ENCODE measurements around the gene MISP. TPM values are rescaled to one million over a fixed set of nuclear protein-coding genes. Genes with fewer than 3 reads are reported as not detected.
"Not testable (repeated sequence)": the region's sequence is repeated elsewhere in the genome, so short reads cannot be mapped to it uniquely, and the experiment has no call there.

MISP gene
- total RNA-seq, 1 experiment from 2014 or later = 0.70 TPM

GRCh38 chr19:742540-743075, 8.3 kb upstream of the MISP start (continued):
- TF ChIP-seq CTCF (IDR thresholded peaks at IDR 0.05) (no peak), ZBTB43 (CRISPR knock-in tag; IDR thresholded peaks at IDR 0.05) (no peak)

- H3K9me3 Mint-ChIP-seq = peaks cover 4% of the 10 kb centered on the region; the same call in 1 of the 2 replicates
- no peak for ATAC-seq
- peaks cover 3% of the 10 kb centered on the region; the same call in 1 of the 2 replicates for H3K36me3 Mint-ChIP-seq
- no peaks in the 10 kb centered on the region for H3K4me1 Mint-ChIP-seq
- TF ChIP-seq ZNF138 (CRISPR knock-in tag; conservative IDR thresholded peaks at IDR 0.05) = no peak
- TF ChIP-seq JAZF1 (CRISPR knock-in tag; IDR thresholded peaks at IDR 0.05) = no peak
- H3K27ac Mint-ChIP-seq = no peak overlapping the region
- no peak overlapping the region for H3K4me3 Mint-ChIP-seq
- CTCF ChIA-PET = no interaction called here
- POLR2A ChIA-PET = no interaction called here
- peak; percentile 46 for DNase-seq (ENCODE audit: low spot score)
- H3K27me3 Mint-ChIP-seq (ENCODE audit: low read depth) = no peaks in the 10 kb centered on the region
These were observed 7.7 kb upstream of the MISP start for GRCh38 chr19:743168-743687.

GRCh38 chr19:745138-745537, 5.8 kb upstream of the MISP start:
- H3K4me1 Mint-ChIP-seq; H3K36me3 Mint-ChIP-seq; H3K9me3 Mint-ChIP-seq; ATAC-seq; H3K4me3 Mint-ChIP-seq; CTCF ChIA-PET; H3K27ac Mint-ChIP-seq; DNase-seq (ENCODE audit: low spot score); POLR2A ChIA-PET; H3K27me3 Mint-ChIP-seq (ENCODE audit: low read depth): not testable (repeated sequence)

- POLR2A ChIA-PET = no interaction called here
- ATAC-seq = no peak
- H3K4me1 Mint-ChIP-seq = no peaks in the 10 kb centered on the region
- CTCF ChIA-PET = interaction anchor here (1.0 kb wide), 1 partner anchor 12 kb away, joined by 3 read pairs; no protein-coding TSS in a partner anchor
- no peak overlapping the region for H3K4me3 Mint-ChIP-seq
- H3K27ac Mint-ChIP-seq = no peak overlapping the region
- peaks cover 3% of the 10 kb centered on the region; the same call in 1 of the 2 replicates for H3K36me3 Mint-ChIP-seq
- H3K27me3 Mint-ChIP-seq (ENCODE audit: low read depth) = no peaks in the 10 kb centered on the region
- DNase-seq (ENCODE audit: low spot score) = no peak
- peaks cover 4% of the 10 kb centered on the region; the same call in 1 of the 2 replicates for H3K9me3 Mint-ChIP-seq
- TF ChIP-seq SMAD4 (CRISPR knock-in tag; IDR thresholded peaks at IDR 0.05) = no peak
- no peak for TF ChIP-seq ESRRA (CRISPR knock-in tag; IDR thresholded peaks at IDR 0.05; ENCODE audit: borderline replicate concordance)
- no peak for TF ChIP-seq NR1H2 (CRISPR knock-in tag; IDR thresholded peaks at IDR 0.05)
- TF ChIP-seq CDX4 (CRISPR knock-in tag; IDR thresholded peaks at IDR 0.05; ENCODE audit: borderline replicate concordance) = no peak
- no peak for TF ChIP-seq JUN (CRISPR knock-in tag; IDR thresholded peaks at IDR 0.05)
- TF ChIP-seq USF2 (CRISPR knock-in tag; IDR thresholded peaks at IDR 0.05) = no peak
- TF ChIP-seq EMX1 (CRISPR knock-in tag; IDR thresholded peaks at IDR 0.05) = no peak
- no peak for TF ChIP-seq PREB (CRISPR knock-in tag; IDR thresholded peaks at IDR 0.05; ENCODE audit: borderline replicate concordance)
- no peak for TF ChIP-seq MXD4 (CRISPR knock-in tag; IDR thresholded peaks at IDR 0.05; ENCODE audit: borderline replicate concordance)
- no peak for TF ChIP-seq E2F5 (CRISPR knock-in tag; IDR thresholded peaks at IDR 0.05)
- TF ChIP-seq MLX (CRISPR knock-in tag; IDR thresholded peaks at IDR 0.05) = no peak
- no peak for TF ChIP-seq AFF4 (CRISPR knock-in tag; IDR thresholded peaks at IDR 0.05; ENCODE audit: borderline replicate concordance)
- no peak for TF ChIP-seq ZNF232 (CRISPR knock-in tag; IDR thresholded peaks at IDR 0.05)
- no peak for TF ChIP-seq JAZF1 (CRISPR knock-in tag; IDR thresholded peaks at IDR 0.05)
These were observed 4.6 kb upstream of the MISP start for GRCh38 chr19:746208-746819.
